ENCODE results near the gene SULF2.

SULF2 gene

DNA sequence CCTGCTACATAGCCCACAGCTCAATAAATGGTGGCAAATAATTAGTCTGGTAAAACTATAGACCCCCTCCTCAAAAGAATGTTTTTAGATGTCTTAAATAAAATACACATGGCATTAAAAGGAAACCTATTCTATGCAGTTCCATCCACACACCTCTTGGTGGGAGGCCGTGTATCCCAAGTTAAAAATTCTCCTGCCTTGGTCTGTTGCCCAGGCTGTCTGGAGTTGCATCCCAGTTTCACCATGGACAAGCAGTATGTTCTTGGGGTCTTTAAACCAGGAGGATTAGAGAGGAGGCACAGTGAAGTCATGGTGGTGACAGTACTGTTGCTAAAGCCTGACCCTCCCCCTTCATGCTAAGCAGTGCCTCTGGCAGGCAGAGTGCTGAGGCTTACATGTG lies 95.5 kb downstream of the SULF2 start:
- Histone ChIP-seq H2AFZ (no peak overlapping the region), H3K9ac (no peak overlapping the region), H3K79me2 (no peaks in the 10 kb centered on the region), H3K4me3 (ENCODE audit: low read depth, low read length) (no peak overlapping the region), H3K27ac (no peak overlapping the region), H3K9me3 (ENCODE audit: control insufficient read depth, low read length) (no peaks in the 10 kb centered on the region), H3K27me3 (ENCODE audit: control insufficient read depth, insufficient read depth, low read length) (no peaks in the 10 kb centered on the region), H3K36me3 (ENCODE audit: control insufficient read depth, insufficient read depth, low read length) (no peaks in the 10 kb centered on the region), H3K4me1 (no peaks in the 10 kb centered on the region), H3K4me2 (ENCODE audit: low read length) (no peak overlapping the region)
- TF ChIP-seq, protein P1, sequence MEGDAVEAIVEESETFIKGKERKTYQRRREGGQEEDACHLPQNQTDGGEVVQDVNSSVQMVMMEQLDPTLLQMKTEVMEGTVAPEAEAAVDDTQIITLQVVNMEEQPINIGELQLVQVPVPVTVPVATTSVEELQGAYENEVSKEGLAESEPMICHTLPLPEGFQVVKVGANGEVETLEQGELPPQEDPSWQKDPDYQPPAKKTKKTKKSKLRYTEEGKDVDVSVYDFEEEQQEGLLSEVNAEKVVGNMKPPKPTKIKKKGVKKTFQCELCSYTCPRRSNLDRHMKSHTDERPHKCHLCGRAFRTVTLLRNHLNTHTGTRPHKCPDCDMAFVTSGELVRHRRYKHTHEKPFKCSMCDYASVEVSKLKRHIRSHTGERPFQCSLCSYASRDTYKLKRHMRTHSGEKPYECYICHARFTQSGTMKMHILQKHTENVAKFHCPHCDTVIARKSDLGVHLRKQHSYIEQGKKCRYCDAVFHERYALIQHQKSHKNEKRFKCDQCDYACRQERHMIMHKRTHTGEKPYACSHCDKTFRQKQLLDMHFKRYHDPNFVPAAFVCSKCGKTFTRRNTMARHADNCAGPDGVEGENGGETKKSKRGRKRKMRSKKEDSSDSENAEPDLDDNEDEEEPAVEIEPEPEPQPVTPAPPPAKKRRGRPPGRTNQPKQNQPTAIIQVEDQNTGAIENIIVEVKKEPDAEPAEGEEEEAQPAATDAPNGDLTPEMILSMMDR (IDR thresholded peaks at IDR 0.05) = no peak

DNA sequence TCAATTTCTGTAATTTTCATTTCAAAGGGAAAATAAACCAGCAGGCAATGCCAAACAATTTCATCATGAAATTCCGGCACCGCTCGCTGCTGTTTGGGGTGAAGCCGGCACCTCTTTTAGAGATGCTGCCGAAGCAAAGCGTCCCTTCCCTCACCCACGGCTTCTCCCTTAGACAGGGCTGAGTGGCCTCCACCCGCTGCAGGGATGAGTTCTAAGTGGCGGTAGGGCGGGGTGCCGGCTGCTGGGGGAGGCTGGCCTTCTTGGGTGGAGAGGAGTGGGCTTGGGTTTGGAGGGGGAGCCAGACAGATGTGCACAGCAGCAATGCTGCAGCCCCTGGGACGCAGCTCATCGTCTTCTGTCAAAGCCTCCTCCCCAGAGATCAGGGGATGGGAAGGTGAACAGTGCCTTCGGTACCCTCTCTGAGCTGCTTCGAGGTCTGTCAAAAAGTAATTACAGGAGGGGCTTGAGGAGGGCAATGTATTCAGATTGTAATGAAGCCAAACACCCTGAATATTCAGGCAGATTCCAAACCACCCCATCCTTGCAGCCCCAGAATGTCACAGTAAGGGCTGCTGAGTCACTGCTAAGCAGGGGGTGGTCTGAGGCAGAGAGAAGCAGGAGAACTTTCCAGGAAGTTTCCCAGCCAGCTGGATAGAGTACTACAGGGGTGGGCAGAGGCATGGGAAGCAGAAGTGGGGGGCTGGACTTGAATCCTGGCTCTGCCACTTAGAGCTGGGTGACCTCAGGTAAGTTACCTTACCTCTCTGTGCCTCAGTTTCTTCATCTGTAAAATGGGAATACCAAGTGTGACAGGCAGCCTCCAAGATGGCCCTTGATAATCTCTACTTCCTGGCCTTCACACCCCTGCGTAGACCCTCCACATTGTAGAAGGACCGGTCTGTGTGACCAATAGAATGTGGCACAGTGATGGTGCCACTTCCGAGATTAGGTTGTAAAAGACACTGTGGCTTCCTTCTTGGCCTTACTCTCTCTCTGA lies 96.6 kb downstream of the SULF2 start:
- H3K79me2 ChIP-seq = no peaks in the 10 kb centered on the region
- H3K4me2 ChIP-seq (ENCODE audit: low read length) = no peak overlapping the region
- H2AFZ ChIP-seq = no peak overlapping the region
- TF ChIP-seq, protein P1 (IDR thresholded peaks at IDR 0.05) = no peak
- no peak overlapping the region for H3K4me3 ChIP-seq (ENCODE audit: low read depth, low read length)
- H3K27ac ChIP-seq = no peak overlapping the region
- H3K27me3 ChIP-seq (ENCODE audit: control insufficient read depth, insufficient read depth, low read length) = no peaks in the 10 kb centered on the region
- no peak overlapping the region for H3K9ac ChIP-seq
- no peaks in the 10 kb centered on the region for H3K4me1 ChIP-seq
- H3K9me3 ChIP-seq (ENCODE audit: control insufficient read depth, low read length) = no peaks in the 10 kb centered on the region
- H3K36me3 ChIP-seq (ENCODE audit: control insufficient read depth, insufficient read depth, low read length) = no peaks in the 10 kb centered on the region

DNA sequence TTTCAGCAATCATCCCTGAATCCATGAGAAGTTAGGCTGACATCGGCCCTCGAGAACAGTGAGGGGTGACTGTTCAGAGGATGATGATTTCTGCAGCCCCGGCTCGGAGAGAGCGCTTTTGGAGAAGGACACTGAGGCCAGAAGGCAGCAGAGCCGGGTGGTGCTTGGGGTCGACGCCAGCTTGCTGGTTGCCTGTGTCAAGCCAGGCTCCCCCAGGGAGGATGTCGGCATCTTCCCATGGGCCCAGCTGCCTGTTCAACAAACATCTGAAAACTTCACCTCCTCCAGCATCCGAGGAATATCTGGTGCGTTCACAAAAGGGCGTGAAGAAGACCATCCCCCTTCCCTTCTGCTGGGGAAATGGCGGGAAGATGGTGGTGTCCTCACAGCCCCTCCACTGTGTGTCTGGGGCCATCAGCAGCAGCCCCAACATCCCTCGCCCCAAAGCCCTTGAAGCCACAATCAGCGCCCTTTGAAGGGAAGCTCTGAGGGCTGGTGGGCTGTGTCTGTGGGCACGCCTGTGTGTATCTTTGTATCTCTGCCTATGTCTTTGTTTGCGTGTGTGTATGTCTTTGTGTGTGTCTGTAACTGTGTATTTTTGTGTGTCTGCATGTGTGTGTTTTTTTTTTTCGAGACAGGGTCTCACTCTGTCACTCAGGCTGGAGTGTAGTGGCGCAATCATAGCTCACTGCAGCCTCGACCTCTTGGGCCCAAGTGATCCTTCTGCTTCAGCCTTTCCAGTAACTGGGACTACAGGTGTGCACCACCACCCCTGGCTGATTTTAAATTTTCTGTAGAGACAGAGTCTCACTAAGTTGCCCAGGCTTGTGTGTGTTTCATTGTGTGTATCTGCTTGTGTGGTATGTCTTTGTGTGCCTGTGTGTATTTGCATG lies 97.9 kb downstream of the SULF2 start:
- Histone ChIP-seq H3K36me3 (ENCODE audit: control insufficient read depth, insufficient read depth, low read length) (no peaks in the 10 kb centered on the region), H3K79me2 (no peaks in the 10 kb centered on the region), H3K27ac (no peak overlapping the region), H3K4me2 (ENCODE audit: low read length) (no peak overlapping the region), H3K4me1 (no peaks in the 10 kb centered on the region), H3K9me3 (ENCODE audit: control insufficient read depth, low read length) (no peaks in the 10 kb centered on the region), H2AFZ (no peak overlapping the region), H3K4me3 (ENCODE audit: low read depth, low read length) (no peak overlapping the region), H3K27me3 (ENCODE audit: control insufficient read depth, insufficient read depth, low read length) (no peaks in the 10 kb centered on the region), H3K9ac (no peak overlapping the region)
- TF ChIP-seq, protein P1 (IDR thresholded peaks at IDR 0.05) = no peak

DNA sequence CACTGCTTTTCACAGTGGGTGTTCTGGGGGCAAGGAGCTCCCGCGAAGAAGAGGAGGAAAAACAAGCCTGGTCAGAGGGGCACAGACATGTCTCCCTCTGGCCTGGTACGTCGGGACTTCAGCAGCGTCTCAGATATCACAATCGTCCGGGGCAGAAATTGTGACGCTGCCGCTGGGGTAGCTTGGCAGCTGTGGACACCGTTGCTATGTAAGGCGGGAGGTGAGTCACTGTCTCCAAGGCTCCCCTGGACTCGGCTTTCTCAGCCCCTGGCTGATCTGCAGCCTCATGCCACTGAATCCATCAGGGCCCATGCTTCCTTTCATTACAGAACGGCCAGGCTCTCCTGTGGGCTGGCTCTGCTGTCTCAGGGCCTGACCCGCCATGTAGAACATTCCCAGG lies 98.7 kb downstream of the SULF2 start:
- TF ChIP-seq, protein P1 (IDR thresholded peaks at IDR 0.05) = no peak
- H2AFZ ChIP-seq = no peak overlapping the region
- no peak overlapping the region for H3K4me2 ChIP-seq (ENCODE audit: low read length)
- H3K9me3 ChIP-seq (ENCODE audit: control insufficient read depth, low read length) = no peaks in the 10 kb centered on the region
- H3K9ac ChIP-seq = no peak overlapping the region
- no peaks in the 10 kb centered on the region for H3K36me3 ChIP-seq (ENCODE audit: control insufficient read depth, insufficient read depth, low read length)
- no peak overlapping the region for H3K27ac ChIP-seq
- H3K4me3 ChIP-seq (ENCODE audit: low read depth, low read length) = no peak overlapping the region
- no peaks in the 10 kb centered on the region for H3K27me3 ChIP-seq (ENCODE audit: control insufficient read depth, insufficient read depth, low read length)
- no peaks in the 10 kb centered on the region for H3K4me1 ChIP-seq
- H3K79me2 ChIP-seq = no peaks in the 10 kb centered on the region

Data from parathyroid adenoma (tissue), 2 donors.